Measurements from ENCODE around the gene CDX1.

CDX1 gene

GRCh38 chr5:150146862-150147601 lies 19.5 kb upstream of the CDX1 start:
- no peak for DNase-seq

- DNase-seq, result no peak
These were observed 18.9 kb upstream of the CDX1 start for GRCh38 chr5:150147670-150148069.

GRCh38 chr5:150148117-150148927 lies 18.3 kb upstream of the CDX1 start:
- DNase-seq, result no peak

- no peak for DNase-seq
These were observed 17.0 kb upstream of the CDX1 start for GRCh38 chr5:150149618-150150017.

GRCh38 chr5:150152636-150153462 lies 13.7 kb upstream of the CDX1 start:
- no peak for DNase-seq

GRCh38 chr5:150153483-150153882 lies 13.1 kb upstream of the CDX1 start:
- no peak for DNase-seq

GRCh38 chr5:150153957-150154617 lies 12.5 kb upstream of the CDX1 start:
- no peak for DNase-seq

GRCh38 chr5:150154618-150155128 lies 11.9 kb upstream of the CDX1 start:
- no peak for DNase-seq

GRCh38 chr5:150155258-150156026 lies 11.1 kb upstream of the CDX1 start, which contains the start of gene PDGFRB:
PDGFRB (minus strand) TSS chr5:150155845; CDS start chr5:150137047, 18,798 bp downstream.
- DNase-seq, result no peak

GRCh38 chr5:150156027-150156368 lies 10.6 kb upstream of the CDX1 start:
- DNase-seq, result no peak

GRCh38 chr5:150156540-150156939 lies 10.0 kb upstream of the CDX1 start:
- no peak for DNase-seq

- DNase-seq, result no peak
These were observed 9.4 kb upstream of the CDX1 start for GRCh38 chr5:150157168-150157567.

- DNase-seq, result no peak
These were observed 8.2 kb upstream of the CDX1 start for GRCh38 chr5:150158170-150158949.

- no peak for DNase-seq
These were observed 7.5 kb upstream of the CDX1 start for GRCh38 chr5:150159031-150159430.

GRCh38 chr5:150159741-150160179 lies 6.8 kb upstream of the CDX1 start:
- no peak for DNase-seq

GRCh38 chr5:150160448-150161081 lies 6.0 kb upstream of the CDX1 start:
- DNase-seq, result no peak

- no peak for DNase-seq
These were observed 5.1 kb upstream of the CDX1 start for GRCh38 chr5:150161242-150162141.

- DNase-seq, result no peak
These were observed 4.5 kb upstream of the CDX1 start for GRCh38 chr5:150162142-150162513.

- DNase-seq, result no peak
These were observed 3.5 kb upstream of the CDX1 start for GRCh38 chr5:150163035-150163434.

Measured in NCI-H524 treated with DMSO at 0.1 percent for 48 hours (cell line).